ENCODE data around the gene EPHB4. TPM values are rescaled to one million over a fixed set of nuclear protein-coding genes. Genes with fewer than 3 reads are reported as not detected.
A peak's percentile ranks its signal among the peaks of the same experiment; 100 is the strongest.
"Not testable (repeated sequence)": the region's sequence is repeated elsewhere in the genome, so short reads cannot be mapped to it uniquely, and the experiment has no call there.

Gene EPHB4
- total RNA-seq, 1 donor from 2014 or later = 22.7 TPM

DNA sequence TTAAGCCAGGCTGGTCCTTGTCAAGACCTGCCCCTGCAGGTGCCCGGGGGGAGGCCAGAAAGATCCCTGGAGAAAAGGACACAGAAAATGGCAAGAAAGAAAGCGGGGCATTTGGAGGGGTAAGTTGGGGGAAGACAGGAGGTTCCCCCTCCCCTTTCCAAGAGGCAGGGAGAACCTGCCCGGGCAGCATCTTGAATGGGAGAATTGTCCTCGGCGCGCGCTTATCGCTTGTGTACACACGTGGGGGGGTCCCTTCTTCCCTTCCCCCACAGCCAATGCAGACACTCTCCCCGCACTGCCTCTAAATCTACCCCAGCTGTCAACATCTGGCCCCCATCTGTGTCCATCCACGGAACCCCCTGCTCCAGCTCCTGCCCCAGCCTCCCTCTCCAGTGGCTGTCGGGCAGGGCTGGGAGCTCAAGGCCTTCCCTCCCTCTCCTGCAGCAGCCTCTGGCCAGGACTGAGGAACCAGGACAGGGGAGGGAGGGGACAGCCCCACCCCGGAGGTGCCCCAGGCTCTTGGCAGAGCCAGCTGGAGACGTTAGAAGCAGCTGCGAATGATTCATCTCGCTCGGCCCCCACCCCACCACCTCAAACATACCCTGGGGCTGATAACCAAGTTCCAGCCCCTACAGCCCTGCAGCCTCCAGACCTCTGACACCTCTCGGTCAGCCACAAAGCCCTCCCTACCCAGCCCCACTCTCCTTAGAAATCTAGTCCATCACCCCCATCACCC is 25.3 kb downstream of the EPHB4 start:
- intact Hi-C loops (cut with micrococcal nuclease) = no loop called here
- DNase-seq = no peak
- peak; percentile 46 for ATAC-seq

DNA sequence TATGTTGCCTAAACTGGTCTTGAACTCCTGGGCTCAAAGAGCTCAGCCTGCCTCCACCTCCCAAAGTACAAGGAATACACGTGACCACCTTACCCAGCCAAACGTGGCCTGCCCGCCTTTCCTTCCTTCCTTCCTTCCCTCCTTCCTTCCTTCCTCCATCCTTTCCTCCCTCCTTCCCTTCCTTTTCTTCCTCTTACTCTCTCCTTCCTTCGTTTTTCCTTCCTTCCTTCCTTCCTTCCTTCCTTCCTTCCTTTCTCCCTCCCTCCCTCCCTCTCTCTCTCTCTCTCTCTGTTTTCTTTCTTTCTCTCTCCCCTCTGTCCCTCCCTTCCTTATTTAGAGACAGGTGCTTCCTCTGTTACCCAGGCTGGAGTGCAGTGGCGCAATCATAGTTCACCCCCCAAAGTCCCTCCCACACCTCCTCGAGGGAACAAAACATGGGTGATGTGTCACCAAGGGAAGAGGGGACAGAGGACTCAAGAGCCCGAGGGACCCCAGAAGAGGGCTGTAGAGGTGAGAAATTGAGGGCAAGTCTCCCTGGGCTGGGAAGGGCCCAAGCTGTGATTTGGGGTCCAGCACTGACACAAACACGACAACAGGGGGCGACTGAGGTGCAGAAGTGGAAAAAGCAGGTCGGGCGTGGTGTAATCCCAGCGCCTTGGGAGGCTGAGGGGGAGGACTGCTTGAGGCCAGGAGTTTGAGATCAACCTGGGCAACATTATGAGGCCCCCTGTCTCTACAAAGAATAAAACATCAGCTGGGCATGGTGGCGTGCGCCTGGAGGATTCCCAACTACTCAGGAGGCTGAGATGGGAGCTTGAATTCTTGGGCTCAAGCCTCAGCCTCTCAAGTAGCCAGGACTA is 28.1 kb downstream of the EPHB4 start:
- ATAC-seq (peak; percentile 50), DNase-seq (peak; percentile 69)
- intact Hi-C loops (cut with micrococcal nuclease) = no loop called here

DNA sequence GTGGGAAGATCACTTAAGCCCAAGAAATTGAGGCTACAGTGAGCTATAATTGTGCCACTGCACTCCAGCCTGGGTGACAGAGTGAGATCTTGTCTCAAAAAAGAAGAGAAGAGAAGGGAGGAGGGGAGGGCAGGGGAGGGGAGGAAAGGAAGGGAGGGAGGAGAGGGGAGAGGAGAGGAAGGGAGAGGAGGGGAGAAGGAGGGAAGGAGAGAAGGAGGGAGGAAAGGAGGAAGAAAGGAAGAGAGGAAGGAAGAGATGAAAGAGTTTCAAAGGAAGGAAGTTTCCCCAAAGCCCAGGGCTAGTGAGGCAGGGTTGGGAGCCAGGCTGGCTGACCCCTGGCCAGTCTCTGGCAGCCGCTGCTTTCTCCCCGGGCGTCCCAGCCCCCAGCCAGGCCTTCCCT is 32.6 kb downstream of the EPHB4 start:
- no peak for DNase-seq
- ATAC-seq = no peak
- intact Hi-C loops (cut with micrococcal nuclease) = no loop called here

DNA sequence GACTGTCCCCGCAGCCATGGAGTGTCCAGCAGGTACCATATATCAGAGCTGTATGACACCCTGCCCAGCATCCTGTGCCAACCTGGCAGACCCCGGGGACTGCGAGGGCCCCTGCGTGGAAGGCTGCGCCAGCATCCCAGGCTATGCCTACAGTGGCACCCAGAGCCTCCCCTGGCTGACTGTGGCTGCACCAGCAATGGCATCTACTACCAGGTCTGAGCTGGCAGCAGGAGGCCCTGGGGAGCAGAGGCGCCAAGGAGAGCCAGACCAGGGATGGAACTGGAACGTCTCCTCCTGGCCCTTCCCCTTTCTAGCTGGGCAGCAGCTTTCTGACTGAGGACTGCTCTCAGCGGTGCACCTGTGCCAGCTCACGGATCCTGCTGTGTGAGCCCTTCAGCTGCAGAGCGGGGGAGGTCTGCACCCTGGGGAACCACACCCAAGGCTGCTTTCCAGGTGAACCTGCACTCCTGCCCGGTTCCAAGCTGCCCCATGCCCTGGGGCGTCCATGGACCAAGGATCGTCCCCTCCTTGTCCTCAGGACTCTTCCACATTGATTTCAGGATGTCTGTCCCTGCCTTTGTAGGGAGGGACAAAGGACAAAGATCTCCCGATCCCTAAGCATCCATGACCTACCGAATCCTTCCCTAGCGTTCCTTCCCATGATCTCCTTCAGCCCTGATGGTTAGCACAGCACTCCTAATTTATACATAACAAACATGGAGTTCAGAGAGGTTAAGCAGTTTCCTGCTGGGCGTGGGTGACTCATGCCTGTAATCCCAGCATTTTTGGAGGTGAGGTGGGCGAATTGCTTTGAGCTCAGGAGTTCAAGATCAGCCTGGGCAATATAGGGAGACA is 33.3 kb downstream of the EPHB4 start:
- ATAC-seq (no peak), DNase-seq (no peak)
- intact Hi-C loops (cut with micrococcal nuclease) = no loop called here

DNA sequence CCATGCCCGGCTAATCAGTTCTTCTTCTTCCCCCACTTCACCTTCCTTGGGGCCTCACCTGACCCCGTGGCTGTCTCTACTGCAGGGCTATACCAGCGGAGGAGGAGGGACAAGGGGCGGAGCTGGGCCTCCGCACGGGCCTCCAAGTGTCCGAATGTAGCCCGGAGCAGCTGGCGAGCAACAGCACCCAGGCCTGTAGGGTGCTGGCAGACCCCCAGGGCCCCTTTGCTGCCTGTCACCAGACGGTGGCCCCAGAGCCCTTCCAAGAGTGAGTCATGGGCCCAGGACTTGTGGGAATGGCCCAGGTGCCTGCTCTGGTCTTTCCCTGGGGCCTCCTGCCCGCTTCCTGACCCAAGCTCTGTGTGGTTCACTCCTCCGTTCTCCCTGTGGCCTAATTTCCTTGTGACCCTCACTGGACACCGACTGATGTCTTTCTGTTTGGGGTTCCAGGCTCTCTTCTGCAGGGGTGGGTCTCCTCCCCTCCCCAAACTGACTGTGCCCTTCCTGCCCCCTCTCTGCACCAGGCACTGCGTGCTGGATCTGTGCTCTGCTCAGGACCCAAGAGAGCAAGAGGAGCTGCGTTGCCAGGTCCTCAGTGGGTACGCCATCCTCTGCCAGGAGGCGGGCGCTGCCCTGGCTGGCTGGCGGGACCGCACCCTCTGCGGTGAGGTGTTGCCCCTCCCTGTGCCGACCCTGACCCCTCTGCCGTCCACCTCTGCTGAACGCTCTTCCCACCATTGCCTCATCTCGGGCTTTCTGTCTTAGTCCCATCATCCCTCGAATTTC is 35.2 kb downstream of the EPHB4 start:
- no peak for DNase-seq
- intact Hi-C loops (cut with micrococcal nuclease) = no loop called here
- no peak for ATAC-seq

DNA sequence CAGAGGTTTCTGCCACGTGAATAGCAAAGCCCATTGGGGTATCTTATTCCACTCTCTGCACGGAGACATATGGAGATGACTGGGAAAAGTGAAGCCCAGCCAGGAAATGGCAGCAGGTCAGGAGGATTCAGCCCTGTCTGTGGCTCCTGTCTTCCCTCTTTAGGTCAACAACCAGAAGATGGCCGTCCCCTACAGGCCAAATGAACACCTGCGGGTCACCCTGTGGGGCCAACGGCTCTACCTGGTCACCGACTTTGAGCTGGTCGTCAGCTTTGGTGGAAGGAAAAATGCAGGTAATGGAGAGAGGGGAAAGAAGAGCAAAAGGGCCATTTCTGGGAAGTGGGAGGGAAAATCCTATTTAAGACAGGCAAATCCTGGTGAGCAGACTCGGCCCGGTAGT is 38.3 kb downstream of the EPHB4 start:
- no peak for ATAC-seq
- intact Hi-C loops (cut with micrococcal nuclease) = no loop called here
- DNase-seq = no peak

DNA sequence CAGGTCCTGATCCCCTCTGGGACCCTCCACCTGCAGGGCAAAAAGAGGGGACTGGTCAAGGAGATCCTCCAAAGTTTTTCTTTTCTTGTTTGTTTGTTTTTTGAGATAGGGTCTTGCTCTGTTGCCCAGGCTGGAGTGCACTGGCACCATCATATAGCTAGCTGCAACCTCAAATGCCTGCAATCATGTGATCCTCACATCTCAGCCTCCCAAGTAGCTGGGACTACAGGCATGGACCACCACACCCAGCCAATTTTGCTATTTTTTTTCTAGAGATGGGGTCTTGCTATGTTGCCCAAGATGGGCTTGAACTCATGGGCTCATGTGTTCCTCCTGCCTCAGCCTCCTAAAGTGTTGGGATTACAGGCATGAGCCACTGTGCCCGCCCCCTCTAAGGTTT is 41.0 kb downstream of the EPHB4 start:
- DNase-seq = no peak
- no peak for ATAC-seq
- intact Hi-C loops (cut with micrococcal nuclease) = no loop called here

DNA sequence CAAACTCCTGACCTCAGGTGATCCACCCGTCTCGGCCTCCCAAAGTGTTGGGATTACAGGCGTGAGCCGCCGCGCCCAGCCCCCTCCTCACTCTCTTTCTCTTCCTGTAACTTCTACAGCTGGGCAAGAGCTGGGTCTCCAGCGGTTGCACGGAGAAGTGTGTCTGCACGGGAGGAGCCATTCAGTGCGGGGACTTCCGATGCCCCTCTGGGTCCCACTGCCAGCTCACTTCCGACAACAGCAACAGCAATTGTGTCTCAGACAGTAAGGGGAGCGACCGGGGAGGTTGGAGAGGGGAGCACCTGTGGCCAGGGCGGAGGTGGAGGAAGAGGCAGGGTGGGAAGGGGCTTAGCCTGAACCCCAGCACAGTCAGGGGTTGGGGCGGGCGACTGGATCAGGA is 41.4 kb downstream of the EPHB4 start:
- ATAC-seq = no peak
- intact Hi-C loops (cut with micrococcal nuclease) = no loop called here
- DNase-seq = no peak

DNA sequence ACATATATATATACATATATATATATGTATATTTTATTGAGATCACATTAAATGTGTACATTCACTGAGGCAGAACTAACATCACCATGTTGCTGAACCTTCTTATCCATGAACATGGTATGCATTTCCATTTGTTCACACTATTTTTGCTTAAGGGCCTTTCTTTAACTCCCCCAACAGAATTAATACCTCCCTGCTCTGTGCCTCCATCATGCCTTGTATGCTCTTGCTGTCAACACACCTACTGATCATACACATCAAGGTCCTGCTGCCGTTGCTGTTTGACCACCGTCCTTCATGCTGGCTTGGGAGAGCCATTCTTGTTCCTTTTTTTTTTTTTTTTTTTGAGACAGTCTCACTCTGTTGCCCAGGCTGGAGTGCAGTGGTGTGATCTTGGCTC is 43.5 kb downstream of the EPHB4 start:
- ATAC-seq (no peak), DNase-seq (no peak)
- intact Hi-C loops (cut with micrococcal nuclease) = no loop called here

DNA sequence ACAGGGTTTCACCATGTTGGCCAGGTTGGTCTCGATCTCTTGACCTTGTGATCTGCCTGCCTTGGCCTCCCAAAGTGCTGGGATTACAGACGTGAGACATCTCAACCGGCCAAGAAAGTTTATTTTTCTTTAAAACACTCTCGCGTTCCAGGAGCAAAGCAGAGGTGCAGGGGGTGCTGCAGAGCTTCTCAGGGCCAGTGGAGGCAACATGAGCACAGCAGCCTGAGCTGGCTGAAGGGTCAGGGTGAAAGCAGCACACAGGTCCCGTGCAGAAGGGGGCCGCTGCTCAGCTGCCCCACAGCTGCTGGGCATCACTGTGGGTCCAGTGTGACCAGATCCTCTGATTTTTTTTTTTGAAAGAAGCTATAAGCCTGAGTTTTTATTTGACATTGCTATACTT is 46.1 kb downstream of the EPHB4 start:
- intact Hi-C loops (cut with micrococcal nuclease) = no loop called here
- DNase-seq = no peak
- ATAC-seq = no peak

DNA sequence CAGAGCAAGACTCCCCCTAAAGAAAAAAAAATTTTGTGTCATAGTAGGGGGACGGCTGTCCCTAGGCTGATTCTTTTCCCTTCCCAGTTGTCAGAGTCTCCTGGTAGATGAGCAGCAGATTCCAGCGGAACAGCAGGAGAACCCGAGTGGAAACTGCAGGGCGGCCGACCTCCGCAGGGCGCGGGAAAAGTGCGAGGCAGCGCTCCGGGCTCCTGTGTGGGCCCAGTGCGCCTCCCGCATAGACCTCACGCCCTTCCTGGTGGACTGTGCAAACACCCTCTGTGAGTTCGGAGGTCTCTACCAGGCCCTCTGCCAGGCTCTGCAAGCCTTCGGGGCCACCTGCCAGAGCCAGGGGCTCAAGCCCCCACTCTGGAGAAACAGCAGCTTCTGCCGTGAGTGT is 48.0 kb downstream of the EPHB4 start:
- DNase-seq = no peak
- ATAC-seq = no peak
- intact Hi-C loops (cut with micrococcal nuclease) = no loop called here

DNA sequence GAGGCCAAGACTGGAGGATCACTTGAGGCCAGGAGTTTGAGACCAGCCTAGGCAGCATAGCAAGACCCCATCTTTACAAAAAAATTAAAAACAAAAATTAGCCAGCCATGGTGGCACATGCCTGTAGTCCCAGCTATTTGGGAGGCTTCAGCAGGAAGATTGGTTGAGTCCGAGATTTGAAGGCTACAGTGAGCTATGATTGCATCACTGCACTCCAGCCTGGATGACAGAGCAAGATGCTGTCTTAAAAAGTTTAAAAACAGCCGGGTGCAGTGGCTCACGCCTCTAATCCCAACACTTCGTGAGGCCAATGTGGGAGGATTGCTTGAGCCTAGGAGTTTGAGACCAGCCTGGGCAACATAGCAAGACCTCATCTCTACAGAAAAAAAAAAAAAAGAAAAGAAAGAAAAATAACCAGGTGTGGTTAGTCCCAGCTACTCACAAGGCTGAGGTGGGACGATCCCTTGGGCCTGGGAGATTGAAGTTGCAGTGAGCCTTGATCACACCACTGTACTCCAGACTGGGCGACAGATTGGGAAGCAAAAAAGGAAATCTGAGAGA is 49.2 kb downstream of the EPHB4 start:
- intact Hi-C loops (cut with micrococcal nuclease) = no loop called here
- no peak for ATAC-seq
- no peak for DNase-seq

DNA sequence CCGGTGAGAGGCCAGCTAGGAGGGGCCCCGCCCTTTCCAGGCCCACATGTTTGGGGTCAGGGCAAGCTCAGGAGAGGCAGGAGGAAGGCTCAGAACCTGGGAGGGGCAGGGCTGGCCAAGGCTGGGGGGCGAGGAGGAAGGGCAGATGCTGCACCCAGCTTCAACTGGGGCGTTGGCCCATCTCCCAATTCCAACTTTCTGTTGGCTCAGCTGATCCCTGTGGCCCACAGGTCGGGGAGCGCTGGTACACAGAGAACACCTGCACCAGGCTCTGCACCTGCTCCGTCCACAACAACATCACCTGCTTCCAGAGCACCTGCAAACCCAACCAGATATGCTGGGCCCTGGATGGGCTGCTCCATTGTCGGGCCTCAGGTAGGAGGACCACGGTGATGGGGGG is 53.8 kb downstream of the EPHB4 start:
- DNase-seq = no peak
- intact Hi-C loops (cut with micrococcal nuclease) = no loop called here

DNA sequence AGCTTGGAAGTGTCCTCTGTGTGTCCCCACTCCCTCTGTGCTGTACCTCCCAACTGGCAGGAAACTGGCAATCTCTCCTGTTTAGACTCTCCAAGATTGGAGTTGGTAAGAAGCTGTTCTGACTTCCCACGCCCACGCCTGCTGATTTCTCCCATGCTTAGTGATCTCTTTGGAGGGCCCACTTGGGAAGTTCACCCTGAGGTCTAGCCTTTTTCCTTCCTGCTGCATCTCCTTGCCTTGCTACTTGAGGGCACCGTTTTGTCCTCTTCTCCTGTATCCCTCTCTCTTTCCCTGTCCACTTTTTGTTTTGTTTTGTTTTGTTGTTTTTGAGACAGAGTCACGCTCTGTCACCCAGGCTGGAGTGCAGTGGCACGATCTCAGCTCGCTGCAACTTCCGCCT is 58.5 kb downstream of the EPHB4 start:
- intact Hi-C loops (cut with micrococcal nuclease) = no loop called here
- no peak for ATAC-seq
- no peak for DNase-seq

More for the DNA sequence above, 53.8 kb downstream of the EPHB4 start:
- no peak for ATAC-seq

DNA sequence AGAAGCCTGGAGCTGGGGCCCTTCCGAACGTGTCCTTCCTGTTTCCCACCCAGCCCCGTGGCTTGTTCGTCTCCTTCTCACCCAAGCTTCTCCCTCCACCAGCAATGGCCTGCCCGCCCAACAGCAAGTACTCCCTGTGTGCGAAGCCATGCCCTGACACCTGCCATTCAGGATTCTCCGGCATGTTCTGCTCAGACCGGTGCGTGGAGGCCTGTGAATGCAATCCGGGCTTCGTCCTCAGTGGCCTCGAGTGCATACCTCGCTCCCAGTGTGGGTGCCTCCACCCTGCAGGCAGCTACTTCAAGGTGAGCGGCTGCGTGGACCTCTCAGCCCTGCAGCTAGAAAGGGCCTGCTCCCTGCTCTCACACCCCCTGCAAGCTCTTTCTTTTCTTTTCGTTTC is 62.1 kb downstream of the EPHB4 start:
- DNase-seq = no peak
- intact Hi-C loops (cut with micrococcal nuclease) = no loop called here
- ATAC-seq = no peak

DNA sequence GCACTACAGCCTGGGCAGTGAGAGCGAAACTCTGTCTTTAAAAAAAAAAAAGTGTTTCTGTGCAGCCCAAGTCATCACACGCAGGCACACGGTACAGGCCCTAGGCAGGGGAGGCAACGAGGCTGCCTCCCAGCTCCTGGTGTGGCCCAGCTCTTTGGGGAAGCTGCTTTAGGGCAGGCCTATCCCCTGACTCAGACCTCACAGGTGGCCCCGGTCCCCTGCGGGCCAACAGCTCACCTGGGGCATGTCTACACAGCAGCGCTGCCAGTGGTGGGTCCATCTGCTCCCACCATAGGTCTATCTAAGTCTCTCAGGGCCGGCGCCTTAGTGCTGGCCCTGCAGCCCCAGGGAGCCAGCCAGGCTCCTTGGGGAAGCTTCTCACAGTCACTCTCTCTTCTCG is 62.5 kb downstream of the EPHB4 start:
- DNase-seq = no peak
- intact Hi-C loops (cut with micrococcal nuclease) = no loop called here
- no peak for ATAC-seq

DNA sequence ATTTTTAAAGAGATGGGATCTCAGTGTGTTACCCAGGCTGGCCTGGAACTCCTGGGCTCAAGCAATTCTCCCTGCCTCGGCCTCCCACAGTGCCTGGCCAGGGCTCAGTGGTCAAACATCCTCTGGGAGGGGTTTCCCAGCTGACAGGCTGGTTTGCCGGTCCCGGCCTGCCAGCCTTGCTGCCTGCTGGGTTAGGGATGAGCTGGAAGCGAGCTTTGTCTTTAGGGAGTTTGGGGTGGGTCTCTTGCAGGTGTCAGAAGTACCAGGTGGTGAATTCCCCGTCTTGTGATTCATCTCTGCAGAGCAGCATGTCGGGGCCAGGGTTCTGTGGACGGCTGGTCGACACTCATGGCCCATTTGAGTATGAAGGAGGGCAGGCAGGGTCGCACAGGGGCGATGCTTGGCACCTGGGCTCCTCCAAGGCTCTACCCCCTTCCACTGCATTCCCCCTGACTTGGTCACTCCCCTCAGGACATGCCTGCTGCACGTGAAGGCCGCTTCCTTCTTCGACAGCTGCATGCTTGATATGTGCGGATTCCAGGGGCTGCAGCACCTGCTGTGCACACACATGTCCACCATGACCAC is 63.7 kb downstream of the EPHB4 start:
- no peak for DNase-seq
- intact Hi-C loops (cut with micrococcal nuclease) = no loop called here
- no peak for ATAC-seq

DNA sequence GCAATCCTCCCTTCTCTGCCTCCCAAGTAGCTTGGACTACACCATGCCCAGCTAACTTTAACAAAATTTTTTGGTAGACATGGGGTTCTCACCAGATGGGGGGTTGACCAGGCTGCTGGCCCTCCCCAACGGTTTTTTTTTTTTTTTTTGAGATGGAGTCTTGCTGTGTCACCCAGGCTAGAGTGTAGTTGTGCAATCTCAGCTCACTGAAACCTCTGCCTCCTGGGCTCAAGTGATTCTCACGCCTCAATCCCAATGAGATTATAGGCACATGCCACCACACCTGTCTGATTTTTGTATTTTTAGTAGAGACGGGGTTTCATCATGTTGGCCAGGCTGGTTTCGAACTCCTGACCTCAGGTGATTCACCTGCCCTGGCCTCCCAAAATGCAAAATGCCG is 64.5 kb downstream of the EPHB4 start:
- ATAC-seq; DNase-seq; intact Hi-C loops (cut with micrococcal nuclease): not testable (repeated sequence)
